ENCODE measurements around the gene TSPAN9.

TSPAN9 gene

DNA sequence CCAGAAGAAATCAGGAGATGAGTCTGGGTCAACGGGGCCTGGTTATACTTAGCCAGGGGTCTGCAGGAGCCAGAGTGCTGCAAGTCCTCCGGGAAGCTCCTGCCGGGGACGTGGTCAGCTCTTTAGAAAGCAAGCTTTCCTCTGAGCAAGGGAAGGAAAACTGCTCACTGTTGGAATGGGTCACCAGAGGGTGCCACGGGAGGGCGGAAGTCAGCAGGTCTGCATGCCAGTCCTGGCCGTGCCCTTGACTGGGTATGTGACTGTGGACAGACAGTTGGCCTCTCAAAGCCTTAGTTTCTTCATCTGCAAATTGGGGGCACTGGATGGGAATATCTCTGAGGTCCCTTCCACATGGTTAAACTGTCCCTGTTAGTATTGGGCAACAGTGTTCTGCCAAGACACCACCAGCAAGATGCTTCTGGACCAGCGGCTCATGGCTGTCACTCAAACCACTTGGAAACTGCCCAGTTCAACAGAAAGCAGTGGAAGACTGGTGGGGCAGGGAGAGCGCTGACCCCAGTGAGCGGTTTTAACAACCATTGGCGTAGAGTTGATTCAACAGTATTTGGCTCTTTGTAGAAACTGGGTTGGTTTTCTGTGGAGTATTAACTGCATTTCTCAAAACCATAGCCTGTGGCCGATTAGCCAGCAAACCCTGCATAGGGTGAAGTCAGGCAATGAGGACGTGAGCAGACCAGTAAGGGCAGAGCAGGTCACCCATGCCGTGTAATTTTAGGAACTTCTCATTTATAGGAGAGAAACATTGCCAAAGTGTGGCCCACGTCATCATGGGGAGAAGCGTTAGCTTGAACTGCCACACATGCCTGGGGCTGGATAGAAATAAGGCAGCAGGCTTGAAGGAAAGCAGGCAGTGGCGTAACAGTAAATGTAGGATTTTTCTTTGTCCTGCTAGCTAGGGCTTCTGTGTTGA lies 249.9 kb downstream of the TSPAN9 start:
- no peak for DNase-seq

- DNase-seq: no peak
Measured at GRCh38 chr12:3328081-3328480, 250.9 kb downstream of the TSPAN9 start.

- DNase-seq: no peak
Measured at GRCh38 chr12:3328571-3328970, 251.4 kb downstream of the TSPAN9 start.

- DNase-seq: no peak
Measured at GRCh38 chr12:3329361-3329760, 252.2 kb downstream of the TSPAN9 start.

- no peak for DNase-seq
Measured at GRCh38 chr12:3330976-3331510, 253.9 kb downstream of the TSPAN9 start.

GRCh38 chr12:3332188-3332587 lies 255.0 kb downstream of the TSPAN9 start:
- DNase-seq: no peak

DNA sequence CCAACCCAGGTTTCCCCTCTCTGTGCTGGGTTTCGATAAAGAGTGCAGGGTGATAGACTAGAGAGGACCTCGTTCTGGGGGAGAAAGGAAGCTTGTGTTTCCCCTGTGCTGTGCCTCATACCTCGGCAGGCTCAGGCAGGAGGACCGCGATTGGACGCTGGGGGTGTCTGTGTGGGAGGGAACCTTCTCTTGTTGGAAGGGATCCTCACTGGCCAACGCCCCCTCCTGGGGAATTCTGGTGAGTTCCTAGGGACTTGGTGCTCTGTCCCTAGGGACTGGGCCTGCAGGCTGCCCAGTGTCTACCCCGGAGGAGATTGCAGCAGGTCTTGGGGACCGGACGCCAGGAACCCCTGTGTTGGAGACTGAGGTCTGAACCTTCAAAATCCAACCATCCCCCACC lies 256.4 kb downstream of the TSPAN9 start:
- no peak for DNase-seq

- no peak for DNase-seq
Measured at GRCh38 chr12:3333991-3334391, 256.8 kb downstream of the TSPAN9 start.

- no peak for DNase-seq
Measured at GRCh38 chr12:3335078-3335487, 257.9 kb downstream of the TSPAN9 start.

All from CD4-positive, alpha-beta T cell treated with Interleukin-17A for 4 hours (primary cell).